Astrocyte (in vitro differentiated cells and primary cell): Measurements from ENCODE around the gene DGCR6. TPM values are rescaled to one million over a fixed set of nuclear protein-coding genes. Genes with fewer than 3 reads are reported as not detected.
"Not testable (repeated sequence)": the region's sequence is repeated elsewhere in the genome, so short reads cannot be mapped to it uniquely, and the experiment has no call there.

Experiments used
- DNase-seq: peaks from one replicate; pipeline ENCODE4 v3.0.0-alpha.2; 2010; ENCODE audit warnings: low read depth
- FAIRE-seq: peaks from 2 replicates; lab custom pipeline; 2011; peaks lifted over from hg19 to GRCh38; lab: Jason Lieb, UNC
- H2AFZ ChIP-seq: 2 replicates; pipeline ENCODE4 v1.6.0; 2012; ENCODE audit warnings: low read depth, low read length, inconsistent platforms
- H3K27ac ChIP-seq: 2 replicates; pipeline ENCODE4 v1.5.1; 2011; ENCODE audit warnings: low read depth, low read length, inconsistent platforms
- H3K27me3 ChIP-seq: 2 replicates; pipeline ENCODE4 v1.6.0; 2011; ENCODE audit warnings: low read length, inconsistent platforms; ENCODE audit not compliant: insufficient read depth
- H3K36me3 ChIP-seq: 2 replicates; pipeline ENCODE4 v1.5.1; 2011; ENCODE audit warnings: low read length, inconsistent platforms; ENCODE audit not compliant: insufficient read depth
- H3K4me1 ChIP-seq: 2 replicates; pipeline ENCODE4 v1.5.1; 2011; ENCODE audit warnings: low read length, inconsistent platforms; ENCODE audit not compliant: insufficient read depth
- H3K4me2 ChIP-seq: 2 replicates; pipeline ENCODE4 v1.6.0; 2012; ENCODE audit warnings: low read length, inconsistent platforms
- H3K4me3 ChIP-seq: 2 replicates; pipeline ENCODE4 v1.5.1; 2011; ENCODE audit warnings: low read depth, mild to moderate bottlenecking, low read length, inconsistent platforms; ENCODE audit not compliant: insufficient read depth
- H3K79me2 ChIP-seq: 2 replicates; pipeline ENCODE4 v1.6.0; 2012; ENCODE audit warnings: mild to moderate bottlenecking, low read length, inconsistent platforms; ENCODE audit not compliant: insufficient read depth
- H3K9ac ChIP-seq: 2 replicates; pipeline ENCODE4 v1.6.0; 2012; ENCODE audit warnings: mild to moderate bottlenecking, low read length, inconsistent platforms
- H3K9me3 ChIP-seq: 2 replicates; pipeline ENCODE4 v1.5.1; 2012; ENCODE audit warnings: low read depth, mild to moderate bottlenecking, low read length, inconsistent platforms; ENCODE audit not compliant: insufficient read depth
- H4K20me1 ChIP-seq: 2 replicates; pipeline ENCODE4 v1.6.0; 2012; ENCODE audit warnings: low read length, inconsistent platforms; ENCODE audit not compliant: insufficient read depth
- H3K27ac Mint-ChIP-seq: one replicate; pipeline ENCODE4 v1.8.0; 2021; ENCODE audit warnings: mild to moderate bottlenecking, mixed read lengths; ENCODE audit not compliant: unreplicated experiment
- H3K27me3 Mint-ChIP-seq: one replicate; pipeline ENCODE4 v1.8.0; 2021; ENCODE audit warnings: low read depth, mixed read lengths; ENCODE audit not compliant: unreplicated experiment
- H3K36me3 Mint-ChIP-seq: one replicate; pipeline ENCODE4 v1.8.0; 2021; ENCODE audit warnings: low read depth, mixed read lengths; ENCODE audit not compliant: unreplicated experiment
- H3K4me1 Mint-ChIP-seq: one replicate; pipeline ENCODE4 v1.8.0; 2021; ENCODE audit warnings: low read depth, mixed read lengths; ENCODE audit not compliant: unreplicated experiment
- H3K4me3 Mint-ChIP-seq: one replicate; pipeline ENCODE4 v1.8.0; 2021; ENCODE audit warnings: mild to moderate bottlenecking, moderate library complexity, mixed read lengths; ENCODE audit not compliant: unreplicated experiment
- H3K9me3 Mint-ChIP-seq: one replicate; pipeline ENCODE4 v1.8.0; 2021; ENCODE audit warnings: mild to moderate bottlenecking, mixed read lengths; ENCODE audit not compliant: unreplicated experiment
- EZH2 ChIP-seq: IDR thresholded peaks from 2 replicates; pipeline ENCODE4 v1.6.1; 2012; ENCODE audit warnings: mild to moderate bottlenecking, low read length, inconsistent platforms; ENCODE audit not compliant: insufficient read depth
- total RNA-seq: library from RNA; stranded (reverse); gene quantifications from 2 replicates; pipeline ENCODE4 v1.2.1, GENCODE V29; 2021
- TF ChIP-seq, protein P1 (sequence below): IDR thresholded peaks from 2 replicates; pipeline ENCODE4 v1.5.1; 2011; ENCODE audit warnings: low read depth, mild to moderate bottlenecking, inconsistent platforms, low read length, moderate library complexity; ENCODE audit not compliant: insufficient read depth

Gene DGCR6
- total RNA-seq, 1 donor from 2014 or later = 2.5 TPM

- H3K36me3 Mint-ChIP-seq = no peaks in the 10 kb centered on the region
- DNase-seq (no peak), FAIRE-seq (no peak)
- no peak overlapping the region for H3K27ac Mint-ChIP-seq
- no peak overlapping the region for H3K4me3 Mint-ChIP-seq
- no peaks in the 10 kb centered on the region for H3K79me2 ChIP-seq
- no peaks in the 10 kb centered on the region for H3K4me1 Mint-ChIP-seq
- no peak overlapping the region for H3K9ac ChIP-seq
- H2AFZ ChIP-seq = no peak overlapping the region
- no peaks in the 10 kb centered on the region for H3K9me3 Mint-ChIP-seq
- no peaks in the 10 kb centered on the region for H4K20me1 ChIP-seq
- no peak overlapping the region for H3K4me3 ChIP-seq
- H3K4me1 ChIP-seq = no peaks in the 10 kb centered on the region
- H3K36me3 ChIP-seq = no peaks in the 10 kb centered on the region
- peaks cover 9% of the 10 kb centered on the region for H3K27me3 Mint-ChIP-seq
- H3K4me2 ChIP-seq = no peak overlapping the region
- H3K27ac ChIP-seq = no peak overlapping the region
- TF ChIP-seq, protein P1, sequence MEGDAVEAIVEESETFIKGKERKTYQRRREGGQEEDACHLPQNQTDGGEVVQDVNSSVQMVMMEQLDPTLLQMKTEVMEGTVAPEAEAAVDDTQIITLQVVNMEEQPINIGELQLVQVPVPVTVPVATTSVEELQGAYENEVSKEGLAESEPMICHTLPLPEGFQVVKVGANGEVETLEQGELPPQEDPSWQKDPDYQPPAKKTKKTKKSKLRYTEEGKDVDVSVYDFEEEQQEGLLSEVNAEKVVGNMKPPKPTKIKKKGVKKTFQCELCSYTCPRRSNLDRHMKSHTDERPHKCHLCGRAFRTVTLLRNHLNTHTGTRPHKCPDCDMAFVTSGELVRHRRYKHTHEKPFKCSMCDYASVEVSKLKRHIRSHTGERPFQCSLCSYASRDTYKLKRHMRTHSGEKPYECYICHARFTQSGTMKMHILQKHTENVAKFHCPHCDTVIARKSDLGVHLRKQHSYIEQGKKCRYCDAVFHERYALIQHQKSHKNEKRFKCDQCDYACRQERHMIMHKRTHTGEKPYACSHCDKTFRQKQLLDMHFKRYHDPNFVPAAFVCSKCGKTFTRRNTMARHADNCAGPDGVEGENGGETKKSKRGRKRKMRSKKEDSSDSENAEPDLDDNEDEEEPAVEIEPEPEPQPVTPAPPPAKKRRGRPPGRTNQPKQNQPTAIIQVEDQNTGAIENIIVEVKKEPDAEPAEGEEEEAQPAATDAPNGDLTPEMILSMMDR = no peak
- TF ChIP-seq EZH2 = no peak
- no peaks in the 10 kb centered on the region for H3K9me3 ChIP-seq
- H3K27me3 ChIP-seq = peaks cover 7% of the 10 kb centered on the region
Observed at GRCh38 chr22:18947905-18948304, 41.8 kb downstream of the DGCR6 start.

DNA sequence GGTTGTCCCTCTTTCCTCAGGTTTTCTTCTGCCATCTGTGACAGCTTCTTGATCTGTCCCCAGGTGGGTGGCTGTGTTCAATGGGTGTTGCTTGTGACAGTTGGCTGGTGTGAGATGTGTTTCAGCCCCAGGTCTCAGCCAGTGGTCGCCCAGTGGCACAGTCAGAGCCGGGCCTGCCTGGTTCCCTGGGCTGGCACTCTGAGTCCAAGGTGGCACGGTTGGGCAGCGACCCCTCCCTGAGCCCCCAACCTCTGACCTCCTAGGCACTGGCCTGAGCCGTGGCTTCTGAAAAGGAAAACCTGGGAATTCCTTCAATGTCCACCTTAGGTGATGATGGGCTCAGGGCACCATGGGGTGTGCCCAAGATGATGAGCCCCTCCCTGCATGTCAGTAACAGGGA lies 44.0 kb downstream of the DGCR6 start:
- no peaks in the 10 kb centered on the region for H3K36me3 Mint-ChIP-seq
- H3K4me2 ChIP-seq = no peak overlapping the region
- FAIRE-seq (no peak), DNase-seq (no peak)
- H3K9me3 Mint-ChIP-seq = no peaks in the 10 kb centered on the region
- no peak overlapping the region for H3K4me3 ChIP-seq
- no peaks in the 10 kb centered on the region for H3K9me3 ChIP-seq
- TF ChIP-seq, protein P1 = no peak
- no peak for TF ChIP-seq EZH2
- no peaks in the 10 kb centered on the region for H3K4me1 ChIP-seq
- H3K9ac ChIP-seq = no peak overlapping the region
- no peak overlapping the region for H3K27ac Mint-ChIP-seq
- no peaks in the 10 kb centered on the region for H3K4me1 Mint-ChIP-seq
- H4K20me1 ChIP-seq = no peaks in the 10 kb centered on the region
- no peak overlapping the region for H3K27ac ChIP-seq
- H3K27me3 ChIP-seq = peaks cover 7% of the 10 kb centered on the region
- H3K36me3 ChIP-seq = no peaks in the 10 kb centered on the region
- no peak overlapping the region for H3K4me3 Mint-ChIP-seq
- H3K27me3 Mint-ChIP-seq = peaks cover 14% of the 10 kb centered on the region
- H3K79me2 ChIP-seq = no peaks in the 10 kb centered on the region
- no peak overlapping the region for H2AFZ ChIP-seq

DNA sequence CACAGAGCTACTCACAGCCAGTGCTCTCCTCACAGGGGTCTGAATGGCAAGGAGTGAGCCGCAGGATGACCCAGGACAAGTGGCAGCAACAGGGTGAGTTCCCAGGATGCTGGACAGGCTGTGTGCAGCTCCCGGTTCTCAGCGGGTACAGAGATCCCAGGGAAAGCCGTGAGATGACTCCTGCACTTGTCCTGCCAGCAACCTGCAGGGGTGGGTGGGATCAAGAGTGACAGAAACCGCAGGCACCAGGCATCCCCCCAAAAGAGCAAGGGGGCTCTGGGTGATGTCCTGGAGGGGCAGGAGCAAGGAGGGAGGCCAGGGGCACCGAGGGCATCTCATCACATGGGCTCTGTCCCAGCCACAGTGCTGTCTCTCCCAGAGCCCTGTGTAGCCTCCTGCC lies 45.9 kb downstream of the DGCR6 start:
- Mint-ChIP-seq H3K4me3 (no peak overlapping the region), H3K36me3 (no peaks in the 10 kb centered on the region), H3K4me1 (no peaks in the 10 kb centered on the region), H3K9me3 (no peaks in the 10 kb centered on the region), H3K27me3 (peaks cover 19% of the 10 kb centered on the region), H3K27ac (no peak overlapping the region)
- Histone ChIP-seq H3K79me2 (no peaks in the 10 kb centered on the region), H3K36me3 (no peaks in the 10 kb centered on the region), H2AFZ (no peak overlapping the region), H3K9ac (no peak overlapping the region), H4K20me1 (no peaks in the 10 kb centered on the region), H3K27ac (no peak overlapping the region), H3K4me3 (no peak overlapping the region), H3K27me3 (peaks cover 9% of the 10 kb centered on the region), H3K9me3 (no peaks in the 10 kb centered on the region), H3K4me1 (no peaks in the 10 kb centered on the region), H3K4me2 (no peak overlapping the region)
- TF ChIP-seq, protein P1 = no peak
- TF ChIP-seq EZH2 = no peak
- no peak for FAIRE-seq
- no peak for DNase-seq

GRCh38 chr22:18953128-18953527 lies 47.0 kb downstream of the DGCR6 start:
- not testable (repeated sequence) for H3K4me1 ChIP-seq, H3K4me3 ChIP-seq, H3K27ac ChIP-seq, H4K20me1 ChIP-seq, H3K4me1 Mint-ChIP-seq, H3K9me3 Mint-ChIP-seq, H3K4me2 ChIP-seq, H3K79me2 ChIP-seq, FAIRE-seq, H3K27me3 ChIP-seq, H3K9me3 ChIP-seq, H3K4me3 Mint-ChIP-seq, H2AFZ ChIP-seq, H3K36me3 ChIP-seq, H3K9ac ChIP-seq, DNase-seq, H3K36me3 Mint-ChIP-seq, H3K27ac Mint-ChIP-seq
- H3K27me3 Mint-ChIP-seq = peaks cover 19% of the 10 kb centered on the region
